ENCODE data around the gene PHKA2. TPM values are rescaled to one million over a fixed set of nuclear protein-coding genes. Genes with fewer than 3 reads are reported as not detected.

PHKA2 gene
- total and polyA plus RNA-seq, 4 donors = 28.9 to 82.3 (median 41.9) TPM

DNA sequence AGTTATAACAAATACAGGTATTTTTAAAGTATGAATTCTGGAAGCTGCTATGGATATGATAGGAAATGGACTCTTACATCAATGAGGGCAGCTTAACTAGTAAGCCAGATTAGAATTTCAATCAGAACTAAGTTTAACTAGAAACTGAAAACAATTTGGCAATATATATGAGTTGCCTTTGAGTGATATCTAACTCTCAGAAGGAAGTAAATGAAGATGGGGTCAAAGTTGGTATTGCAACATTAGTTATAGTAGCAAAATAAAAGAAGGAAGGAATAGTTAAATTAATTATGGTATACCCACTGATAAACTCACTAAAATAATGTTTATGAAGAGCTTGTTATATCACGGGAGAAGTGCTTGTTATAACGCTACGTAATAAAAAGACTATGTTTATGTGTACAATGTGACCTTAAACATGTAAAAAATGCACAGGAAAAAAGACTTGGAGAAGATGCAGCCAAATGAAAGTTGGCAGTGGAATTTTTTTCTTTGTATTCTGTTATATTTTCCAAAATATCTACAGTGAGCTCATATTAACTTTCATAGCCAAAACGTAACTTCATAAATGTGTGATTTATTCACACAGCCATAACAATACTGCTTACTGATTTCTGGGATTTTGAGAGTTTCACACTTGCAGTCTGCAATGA lies 34.5 kb downstream of the PHKA2 start:
- Histone ChIP-seq H3K9ac (ENCODE audit: low read depth in 1 of 2, low read length in 2 of 2) (no peak overlapping the region), H3K4me3 (ENCODE audit: low read depth in 1 of 3, low read length in 3 of 3) (no peak overlapping the region), H3K4me1 (ENCODE audit: control insufficient read depth in 4 of 4, insufficient read depth in 4 of 4, low read length in 3 of 4) (peaks cover 0 to 10% (median 5%) of the 10 kb centered on the region in 4 donors), H3K27ac (ENCODE audit: low read depth in 1 of 2, low read length in 2 of 2) (no peak overlapping the region), H3K36me3 (ENCODE audit: control insufficient read depth in 4 of 4, insufficient read depth in 3 of 4, low read depth in 1 of 4, low read length in 3 of 4) (peaks cover 2 to 18% (median 9%) of the 10 kb centered on the region in 4 donors), H3K9me3 (ENCODE audit: control insufficient read depth in 4 of 4, low read length in 3 of 4) (no peaks in the 10 kb centered on the region), H3K27me3 (ENCODE audit: control insufficient read depth in 4 of 4, insufficient read depth in 4 of 4, low read length in 3 of 4) (no peaks in the 10 kb centered on the region)
- peak in 1 of 2 donors; percentile 7 for TF ChIP-seq HNF4A (conservative IDR thresholded peaks at IDR 0.05)
- no peak for TF ChIP-seq RXRA (IDR thresholded peaks at IDR 0.05)
- 92% methylated on average over 4 of the region's 4 CpGs for WGBS
- no peak for DNase-seq (ENCODE audit: low spot score)

DNA sequence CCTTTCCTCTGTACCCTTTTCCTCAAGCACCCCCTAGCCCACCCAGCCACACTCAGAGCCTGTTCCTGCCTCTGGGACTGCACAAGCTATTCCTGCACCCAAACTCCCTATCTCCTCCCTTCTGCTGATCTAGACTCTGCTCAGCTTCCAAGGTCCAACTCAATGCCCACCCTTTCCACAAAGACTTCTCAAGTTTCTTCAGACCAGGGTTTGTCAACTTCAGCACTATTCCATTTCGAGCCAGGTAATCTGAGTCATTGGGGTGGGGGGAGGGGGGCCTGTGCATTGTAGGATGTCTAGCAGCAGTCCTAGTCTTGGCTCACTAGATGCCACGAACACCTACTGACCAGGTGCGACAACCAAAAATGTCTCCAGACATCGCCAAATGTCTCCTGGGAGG lies 37.3 kb downstream of the PHKA2 start:
- no peaks in the 10 kb centered on the region for H3K9me3 ChIP-seq (ENCODE audit: control insufficient read depth in 4 of 4, low read length in 3 of 4)
- H3K27ac ChIP-seq (ENCODE audit: low read depth in 1 of 2, low read length in 2 of 2) = no peak overlapping the region
- peaks cover 5 to 23% (median 10%) of the 10 kb centered on the region in 4 donors for H3K36me3 ChIP-seq (ENCODE audit: control insufficient read depth in 4 of 4, insufficient read depth in 3 of 4, low read depth in 1 of 4, low read length in 3 of 4)
- TF ChIP-seq FOXA2 (IDR thresholded peaks at IDR 0.05) = no peak
- no peak for TF ChIP-seq FOXA1 (IDR thresholded peaks at IDR 0.05)
- no peak for TF ChIP-seq NR2F2 (IDR thresholded peaks at IDR 0.05)
- no peak for TF ChIP-seq YY1 (IDR thresholded peaks at IDR 0.05)
- DNase-seq (ENCODE audit: low spot score) = no peak
- no peak overlapping the region for H3K9ac ChIP-seq (ENCODE audit: low read depth in 1 of 2, low read length in 2 of 2)
- H3K27me3 ChIP-seq (ENCODE audit: control insufficient read depth in 4 of 4, insufficient read depth in 4 of 4, low read length in 3 of 4) = no peaks in the 10 kb centered on the region
- H3K4me1 ChIP-seq (ENCODE audit: control insufficient read depth in 4 of 4, insufficient read depth in 4 of 4, low read length in 3 of 4) = peaks cover 0 to 11% (median 6%) of the 10 kb centered on the region in 4 donors
- WGBS = 97% methylated on average over 4 of the region's 4 CpGs
- no peak overlapping the region for H3K4me3 ChIP-seq (ENCODE audit: low read depth in 1 of 3, low read length in 3 of 3)

DNA sequence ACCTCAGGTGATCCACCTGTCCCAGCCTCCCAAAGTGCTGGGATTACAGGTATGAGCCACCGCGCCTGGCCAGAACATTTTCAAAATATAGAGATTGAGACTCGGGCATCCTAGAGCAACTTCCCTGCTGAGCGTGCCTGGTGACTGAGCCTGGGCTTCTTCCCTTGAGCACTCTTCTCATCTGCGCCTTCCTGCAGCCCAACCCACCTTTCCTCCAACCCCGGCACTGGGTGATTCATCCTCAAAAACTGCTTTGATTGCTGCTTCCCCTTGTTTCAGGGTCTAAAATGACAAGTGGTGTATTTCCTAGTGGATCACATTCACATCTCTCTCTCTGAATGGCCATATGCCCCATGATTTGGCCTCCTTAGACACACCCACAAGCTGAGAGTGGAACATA lies 37.8 kb downstream of the PHKA2 start:
- Histone ChIP-seq H3K27ac (ENCODE audit: low read depth in 1 of 2, low read length in 2 of 2) (no peak overlapping the region), H3K4me1 (ENCODE audit: control insufficient read depth in 4 of 4, insufficient read depth in 4 of 4, low read length in 3 of 4) (peaks cover 0 to 11% (median 6%) of the 10 kb centered on the region in 4 donors), H3K9ac (ENCODE audit: low read depth in 1 of 2, low read length in 2 of 2) (no peak overlapping the region), H3K36me3 (ENCODE audit: control insufficient read depth in 4 of 4, insufficient read depth in 3 of 4, low read depth in 1 of 4, low read length in 3 of 4) (peaks cover 5 to 26% (median 13%) of the 10 kb centered on the region in 4 donors), H3K4me3 (ENCODE audit: low read depth in 1 of 3, low read length in 3 of 3) (no peak overlapping the region), H3K27me3 (ENCODE audit: control insufficient read depth in 4 of 4, insufficient read depth in 4 of 4, low read length in 3 of 4) (no peaks in the 10 kb centered on the region), H3K9me3 (ENCODE audit: control insufficient read depth in 4 of 4, low read length in 3 of 4) (no peaks in the 10 kb centered on the region)
- TF ChIP-seq GABPA (IDR thresholded peaks at IDR 0.05 in 1 of 2, conservative IDR thresholded peaks at IDR 0.05 in 1 of 2) = no peak
- TF ChIP-seq, protein P1, sequence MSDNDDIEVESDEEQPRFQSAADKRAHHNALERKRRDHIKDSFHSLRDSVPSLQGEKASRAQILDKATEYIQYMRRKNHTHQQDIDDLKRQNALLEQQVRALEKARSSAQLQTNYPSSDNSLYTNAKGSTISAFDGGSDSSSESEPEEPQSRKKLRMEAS (IDR thresholded peaks at IDR 0.05) = no peak
- no peak for TF ChIP-seq HNF4G (IDR thresholded peaks at IDR 0.05)
- no peak for TF ChIP-seq EGR1 (IDR thresholded peaks at IDR 0.05; ENCODE audit: low read depth in 2 of 2)
- TF ChIP-seq NR2F2 (IDR thresholded peaks at IDR 0.05) = no peak
- TF ChIP-seq, protein P2, sequence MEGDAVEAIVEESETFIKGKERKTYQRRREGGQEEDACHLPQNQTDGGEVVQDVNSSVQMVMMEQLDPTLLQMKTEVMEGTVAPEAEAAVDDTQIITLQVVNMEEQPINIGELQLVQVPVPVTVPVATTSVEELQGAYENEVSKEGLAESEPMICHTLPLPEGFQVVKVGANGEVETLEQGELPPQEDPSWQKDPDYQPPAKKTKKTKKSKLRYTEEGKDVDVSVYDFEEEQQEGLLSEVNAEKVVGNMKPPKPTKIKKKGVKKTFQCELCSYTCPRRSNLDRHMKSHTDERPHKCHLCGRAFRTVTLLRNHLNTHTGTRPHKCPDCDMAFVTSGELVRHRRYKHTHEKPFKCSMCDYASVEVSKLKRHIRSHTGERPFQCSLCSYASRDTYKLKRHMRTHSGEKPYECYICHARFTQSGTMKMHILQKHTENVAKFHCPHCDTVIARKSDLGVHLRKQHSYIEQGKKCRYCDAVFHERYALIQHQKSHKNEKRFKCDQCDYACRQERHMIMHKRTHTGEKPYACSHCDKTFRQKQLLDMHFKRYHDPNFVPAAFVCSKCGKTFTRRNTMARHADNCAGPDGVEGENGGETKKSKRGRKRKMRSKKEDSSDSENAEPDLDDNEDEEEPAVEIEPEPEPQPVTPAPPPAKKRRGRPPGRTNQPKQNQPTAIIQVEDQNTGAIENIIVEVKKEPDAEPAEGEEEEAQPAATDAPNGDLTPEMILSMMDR (IDR thresholded peaks at IDR 0.05; ENCODE audit: low read depth, low read length, missing input control) = no peak
- no peak for TF ChIP-seq HNF4A (conservative IDR thresholded peaks at IDR 0.05)
- TF ChIP-seq TAF1 (conservative IDR thresholded peaks at IDR 0.05) = no peak
- TF ChIP-seq, protein P3, sequence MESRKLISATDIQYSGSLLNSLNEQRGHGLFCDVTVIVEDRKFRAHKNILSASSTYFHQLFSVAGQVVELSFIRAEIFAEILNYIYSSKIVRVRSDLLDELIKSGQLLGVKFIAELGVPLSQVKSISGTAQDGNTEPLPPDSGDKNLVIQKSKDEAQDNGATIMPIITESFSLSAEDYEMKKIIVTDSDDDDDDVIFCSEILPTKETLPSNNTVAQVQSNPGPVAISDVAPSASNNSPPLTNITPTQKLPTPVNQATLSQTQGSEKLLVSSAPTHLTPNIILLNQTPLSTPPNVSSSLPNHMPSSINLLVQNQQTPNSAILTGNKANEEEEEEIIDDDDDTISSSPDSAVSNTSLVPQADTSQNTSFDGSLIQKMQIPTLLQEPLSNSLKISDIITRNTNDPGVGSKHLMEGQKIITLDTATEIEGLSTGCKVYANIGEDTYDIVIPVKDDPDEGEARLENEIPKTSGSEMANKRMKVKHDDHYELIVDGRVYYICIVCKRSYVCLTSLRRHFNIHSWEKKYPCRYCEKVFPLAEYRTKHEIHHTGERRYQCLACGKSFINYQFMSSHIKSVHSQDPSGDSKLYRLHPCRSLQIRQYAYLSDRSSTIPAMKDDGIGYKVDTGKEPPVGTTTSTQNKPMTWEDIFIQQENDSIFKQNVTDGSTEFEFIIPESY (IDR thresholded peaks at IDR 0.05) = no peak
- no peak for TF ChIP-seq YY1 (IDR thresholded peaks at IDR 0.05)
- TF ChIP-seq RXRA (IDR thresholded peaks at IDR 0.05) = no peak
- TF ChIP-seq, protein P4, sequence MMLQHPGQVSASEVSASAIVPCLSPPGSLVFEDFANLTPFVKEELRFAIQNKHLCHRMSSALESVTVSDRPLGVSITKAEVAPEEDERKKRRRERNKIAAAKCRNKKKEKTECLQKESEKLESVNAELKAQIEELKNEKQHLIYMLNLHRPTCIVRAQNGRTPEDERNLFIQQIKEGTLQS (IDR thresholded peaks at IDR 0.05) = no peak
- no peak for TF ChIP-seq FOXA1 (IDR thresholded peaks at IDR 0.05)
- no peak for TF ChIP-seq RAD21 (IDR thresholded peaks at IDR 0.05)
- no peak for TF ChIP-seq JUND (IDR thresholded peaks at IDR 0.05)
- TF ChIP-seq, protein P5, sequence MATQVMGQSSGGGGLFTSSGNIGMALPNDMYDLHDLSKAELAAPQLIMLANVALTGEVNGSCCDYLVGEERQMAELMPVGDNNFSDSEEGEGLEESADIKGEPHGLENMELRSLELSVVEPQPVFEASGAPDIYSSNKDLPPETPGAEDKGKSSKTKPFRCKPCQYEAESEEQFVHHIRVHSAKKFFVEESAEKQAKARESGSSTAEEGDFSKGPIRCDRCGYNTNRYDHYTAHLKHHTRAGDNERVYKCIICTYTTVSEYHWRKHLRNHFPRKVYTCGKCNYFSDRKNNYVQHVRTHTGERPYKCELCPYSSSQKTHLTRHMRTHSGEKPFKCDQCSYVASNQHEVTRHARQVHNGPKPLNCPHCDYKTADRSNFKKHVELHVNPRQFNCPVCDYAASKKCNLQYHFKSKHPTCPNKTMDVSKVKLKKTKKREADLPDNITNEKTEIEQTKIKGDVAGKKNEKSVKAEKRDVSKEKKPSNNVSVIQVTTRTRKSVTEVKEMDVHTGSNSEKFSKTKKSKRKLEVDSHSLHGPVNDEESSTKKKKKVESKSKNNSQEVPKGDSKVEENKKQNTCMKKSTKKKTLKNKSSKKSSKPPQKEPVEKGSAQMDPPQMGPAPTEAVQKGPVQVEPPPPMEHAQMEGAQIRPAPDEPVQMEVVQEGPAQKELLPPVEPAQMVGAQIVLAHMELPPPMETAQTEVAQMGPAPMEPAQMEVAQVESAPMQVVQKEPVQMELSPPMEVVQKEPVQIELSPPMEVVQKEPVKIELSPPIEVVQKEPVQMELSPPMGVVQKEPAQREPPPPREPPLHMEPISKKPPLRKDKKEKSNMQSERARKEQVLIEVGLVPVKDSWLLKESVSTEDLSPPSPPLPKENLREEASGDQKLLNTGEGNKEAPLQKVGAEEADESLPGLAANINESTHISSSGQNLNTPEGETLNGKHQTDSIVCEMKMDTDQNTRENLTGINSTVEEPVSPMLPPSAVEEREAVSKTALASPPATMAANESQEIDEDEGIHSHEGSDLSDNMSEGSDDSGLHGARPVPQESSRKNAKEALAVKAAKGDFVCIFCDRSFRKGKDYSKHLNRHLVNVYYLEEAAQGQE (IDR thresholded peaks at IDR 0.05) = no peak
- no peak for DNase-seq (ENCODE audit: low spot score)
- WGBS = 99% methylated on average over 6 of the region's 6 CpGs

Measured in liver (tissue), 9 donors.